Neural crest cell (in vitro differentiated cells): ENCODE results near the gene NUP93. TPM values are rescaled to one million over a fixed set of nuclear protein-coding genes. Genes with fewer than 3 reads are reported as not detected.

Source experiments
- DNase-seq: peaks from one replicate; pipeline ENCODE4 v3.0.0; 2021; ENCODE audit warnings: low read depth, mixed read lengths, low spot score
- H3K27ac Mint-ChIP-seq: one replicate; pipeline ENCODE4 v1.8.0; 2021; ENCODE audit warnings: mild to moderate bottlenecking, mixed read lengths; ENCODE audit not compliant: unreplicated experiment
- H3K27me3 Mint-ChIP-seq: 2 replicates; pipeline ENCODE4 v1.8.0; 2021; ENCODE audit warnings: low read depth, mild to moderate bottlenecking, mixed read lengths
- H3K36me3 Mint-ChIP-seq: 2 replicates; pipeline ENCODE4 v1.8.0; 2021; ENCODE audit warnings: low read depth, mild to moderate bottlenecking, mixed read lengths
- H3K4me1 Mint-ChIP-seq: 2 replicates; pipeline ENCODE4 v1.8.0; 2021; ENCODE audit warnings: mixed read lengths
- H3K4me3 Mint-ChIP-seq: one replicate; pipeline ENCODE4 v1.8.0; 2021; ENCODE audit warnings: mild to moderate bottlenecking, mixed read lengths
- H3K9me3 Mint-ChIP-seq: 2 replicates; pipeline ENCODE4 v1.8.0; 2021; ENCODE audit warnings: mixed read lengths
- microRNA-seq: library from miRNA; unstranded; fragments of <30 nt; microRNA quantifications from one replicate; pipeline ENCODE4, GENCODE V29; 2020
- total RNA-seq: library from RNA; stranded (reverse); gene quantifications from 2 replicates; pipeline ENCODE4 v1.2.1, GENCODE V29; 2021
- TF ChIP-seq, protein P1 (sequence below): fragments of 200-600 bp; sonication (generic); conservative IDR thresholded peaks from 2 replicates; pipeline ENCODE4 v1.5.0; 2021; ENCODE audit warnings: antibody characterized with exemption, mild to moderate bottlenecking

Gene NUP93
- total RNA-seq, 1 donor from 2014 or later: 152 TPM

DNA sequence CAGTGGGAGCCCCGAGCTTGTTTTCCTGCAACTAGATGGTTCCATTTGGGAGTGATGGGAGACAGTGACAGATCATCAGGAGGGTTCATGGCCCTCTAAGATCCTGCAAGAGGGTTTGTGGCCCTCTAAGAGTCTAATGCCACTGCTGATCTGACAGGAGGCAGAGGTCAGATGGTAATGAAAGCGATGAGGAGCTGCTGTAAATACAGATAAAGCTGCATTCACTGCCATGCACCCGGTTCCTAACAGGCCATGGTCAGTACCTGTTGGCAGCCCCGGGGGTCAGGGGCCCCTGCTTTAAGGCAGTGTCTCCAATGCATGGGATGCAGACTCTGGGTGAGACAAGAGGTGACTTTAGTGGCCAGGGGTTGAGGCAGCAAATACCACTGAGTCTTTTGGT, 165.9 kb downstream of the NUP93 start:
- no peaks in the 10 kb centered on the region for H3K9me3 Mint-ChIP-seq
- DNase-seq: no peak
- no peaks in the 10 kb centered on the region for H3K27me3 Mint-ChIP-seq
- H3K36me3 Mint-ChIP-seq: no peaks in the 10 kb centered on the region
- TF ChIP-seq, protein P1, sequence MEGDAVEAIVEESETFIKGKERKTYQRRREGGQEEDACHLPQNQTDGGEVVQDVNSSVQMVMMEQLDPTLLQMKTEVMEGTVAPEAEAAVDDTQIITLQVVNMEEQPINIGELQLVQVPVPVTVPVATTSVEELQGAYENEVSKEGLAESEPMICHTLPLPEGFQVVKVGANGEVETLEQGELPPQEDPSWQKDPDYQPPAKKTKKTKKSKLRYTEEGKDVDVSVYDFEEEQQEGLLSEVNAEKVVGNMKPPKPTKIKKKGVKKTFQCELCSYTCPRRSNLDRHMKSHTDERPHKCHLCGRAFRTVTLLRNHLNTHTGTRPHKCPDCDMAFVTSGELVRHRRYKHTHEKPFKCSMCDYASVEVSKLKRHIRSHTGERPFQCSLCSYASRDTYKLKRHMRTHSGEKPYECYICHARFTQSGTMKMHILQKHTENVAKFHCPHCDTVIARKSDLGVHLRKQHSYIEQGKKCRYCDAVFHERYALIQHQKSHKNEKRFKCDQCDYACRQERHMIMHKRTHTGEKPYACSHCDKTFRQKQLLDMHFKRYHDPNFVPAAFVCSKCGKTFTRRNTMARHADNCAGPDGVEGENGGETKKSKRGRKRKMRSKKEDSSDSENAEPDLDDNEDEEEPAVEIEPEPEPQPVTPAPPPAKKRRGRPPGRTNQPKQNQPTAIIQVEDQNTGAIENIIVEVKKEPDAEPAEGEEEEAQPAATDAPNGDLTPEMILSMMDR: no peak
- no peak overlapping the region for H3K4me3 Mint-ChIP-seq
- no peaks in the 10 kb centered on the region for H3K4me1 Mint-ChIP-seq
- H3K27ac Mint-ChIP-seq: no peak overlapping the region

DNA sequence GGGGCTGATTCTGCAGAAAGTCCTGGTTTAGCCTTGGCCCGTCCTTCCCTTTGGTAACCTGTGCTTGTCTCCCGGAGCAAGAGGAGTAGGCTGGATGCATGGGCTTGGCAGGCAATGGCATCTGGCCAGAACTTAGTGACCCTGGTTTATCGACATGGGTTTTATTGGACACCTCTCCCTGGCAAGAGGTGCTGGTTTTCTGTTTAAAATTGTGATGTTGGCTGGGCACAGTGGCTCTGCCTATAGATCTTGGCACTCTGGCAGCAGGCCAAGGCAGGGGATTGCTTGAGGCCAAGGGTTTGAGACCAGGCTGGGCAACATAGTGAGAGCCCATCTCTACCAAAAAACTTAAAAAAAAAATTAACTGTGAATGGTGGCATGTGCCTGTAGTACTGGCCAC, 166.3 kb downstream of the NUP93 start:
- Mint-ChIP-seq H3K36me3 (no peaks in the 10 kb centered on the region), H3K27me3 (no peaks in the 10 kb centered on the region), H3K4me1 (no peaks in the 10 kb centered on the region), H3K9me3 (no peaks in the 10 kb centered on the region), H3K27ac (no peak overlapping the region), H3K4me3 (no peak overlapping the region)
- TF ChIP-seq, protein P1: no peak
- no peak for DNase-seq

- Mint-ChIP-seq H3K27me3 (no peaks in the 10 kb centered on the region), H3K9me3 (no peaks in the 10 kb centered on the region), H3K36me3 (no peaks in the 10 kb centered on the region), H3K27ac (peak overlapping the region; percentile 31), H3K4me1 (no peaks in the 10 kb centered on the region), H3K4me3 (no peak overlapping the region)
- no peak for DNase-seq
- TF ChIP-seq, protein P1: no peak
Measured at GRCh38 chr16:56897026-56897799, 167.3 kb downstream of the NUP93 start.

DNA sequence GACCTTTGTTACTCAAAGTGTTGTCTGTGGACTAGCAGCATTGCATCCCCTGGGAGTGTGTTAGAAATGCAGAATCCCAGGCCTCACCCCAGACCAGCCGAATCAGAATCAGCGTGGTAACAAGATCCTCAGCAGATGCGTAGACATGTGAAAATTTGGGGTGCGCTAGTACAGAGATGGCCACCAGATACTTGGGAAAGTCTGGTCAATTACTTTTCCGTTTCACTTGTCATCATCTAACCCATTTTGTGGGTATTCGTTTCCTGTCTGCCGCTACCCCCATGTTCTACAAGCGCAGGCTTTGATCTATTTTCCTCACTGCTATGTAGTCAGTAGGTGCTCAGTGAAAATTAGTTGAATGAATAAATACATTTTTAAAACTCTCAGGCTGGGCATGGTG, 168.9 kb downstream of the NUP93 start:
- no peak for DNase-seq
- H3K36me3 Mint-ChIP-seq: no peaks in the 10 kb centered on the region
- H3K9me3 Mint-ChIP-seq: no peaks in the 10 kb centered on the region
- H3K27ac Mint-ChIP-seq: no peak overlapping the region
- TF ChIP-seq, protein P1: no peak
- no peak overlapping the region for H3K4me3 Mint-ChIP-seq
- H3K4me1 Mint-ChIP-seq: no peaks in the 10 kb centered on the region
- no peaks in the 10 kb centered on the region for H3K27me3 Mint-ChIP-seq

Small RNA genes within 50 kb of the gene (microRNA-seq; reads per million reads assigned to microRNA genes)
- gene MIR138-2: 56.9 reads per million, percentile 53 among the genes with 10 or more reads in this experiment

Other genes starting within 250 kb of the NUP93 start
- gene BBS2, start 210.1 kb upstream of the NUP93 start, total RNA-seq: 44.9 and 48.6 TPM in 2 replicates
- gene MT4, start 165.1 kb upstream of the NUP93 start, total RNA-seq: not detected in 2 replicates
- not detected in 2 replicates for gene MT3, start 140.6 kb upstream of the NUP93 start, total RNA-seq
- 11.6 and 13.8 TPM in 2 replicates for gene MT2A, start 121.5 kb upstream of the NUP93 start, total RNA-seq
- gene MT1E, start 104.3 kb upstream of the NUP93 start, total RNA-seq: 0.49 and 0.59 TPM in 2 replicates
- gene MT1M, start 97.5 kb upstream of the NUP93 start, total RNA-seq: not detected in 2 replicates
- not detected in 2 replicates for gene MT1A, start 91.5 kb upstream of the NUP93 start, total RNA-seq
- gene MT1B, start 78.2 kb upstream of the NUP93 start, total RNA-seq: not detected in 2 replicates
- 1.5 and 2.4 TPM in 2 replicates for gene MT1F, start 72.2 kb upstream of the NUP93 start, total RNA-seq
- not detected in 2 replicates for gene MT1G, start 62.1 kb upstream of the NUP93 start, total RNA-seq
- gene MT1H, start 60.3 kb upstream of the NUP93 start, total RNA-seq: not detected in 2 replicates
- gene MT1X, start 47.7 kb upstream of the NUP93 start, total RNA-seq: 13.2 and 18.8 TPM in 2 replicates
- gene SLC12A3, start 135.1 kb downstream of the NUP93 start, total RNA-seq: not detected in 2 replicates
- gene HERPUD1, start 202.0 kb downstream of the NUP93 start, total RNA-seq: 32.9 and 34.0 TPM in 2 replicates
- not detected in 2 replicates for gene CETP, start 231.8 kb downstream of the NUP93 start, total RNA-seq